ENCODE data around the gene OGDH.
A peak's percentile ranks its signal among the peaks of the same experiment; 100 is the strongest.

OGDH gene

DNA sequence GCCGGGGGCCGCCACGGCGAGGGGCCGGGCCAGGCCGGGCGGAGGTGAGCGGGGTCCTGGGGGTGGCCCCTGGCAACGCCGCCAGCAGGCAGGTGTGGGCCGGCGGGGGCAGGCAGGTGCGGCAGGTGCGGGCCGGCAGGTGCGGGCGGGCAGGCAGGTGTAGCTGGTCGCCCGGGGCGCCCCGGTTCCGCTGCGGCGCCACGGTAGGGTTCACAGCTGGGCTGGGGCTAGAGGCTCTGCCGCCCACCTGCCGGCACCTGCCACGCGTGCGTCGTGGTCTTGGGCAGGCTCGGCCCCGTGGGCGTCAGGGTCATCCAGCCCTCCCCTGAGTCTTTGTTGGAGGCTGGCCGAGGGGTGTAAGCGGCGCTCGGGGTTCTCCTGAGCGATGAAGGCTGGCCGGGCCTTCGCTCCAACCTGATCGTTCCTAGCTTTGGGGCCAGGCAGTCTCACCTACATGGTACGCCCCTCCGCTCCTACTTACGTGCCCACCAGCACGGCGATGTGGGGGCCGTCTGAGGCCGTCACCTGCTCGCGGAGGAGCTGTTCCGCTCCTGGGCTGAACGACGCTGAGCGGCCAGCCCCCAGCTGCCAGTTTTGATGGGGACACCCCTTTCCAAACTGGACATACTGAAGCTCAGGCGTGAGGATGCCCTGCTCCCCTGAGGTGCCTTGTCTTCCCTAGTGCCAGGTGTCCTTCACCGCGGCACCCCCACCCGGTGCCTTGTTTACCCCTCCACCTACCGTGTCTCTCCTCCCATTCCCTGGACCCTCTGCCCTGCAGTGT, 142.7 kb downstream of the OGDH start:
- peak; percentile 57 for DNase-seq (ENCODE audit: extremely low spot score)
- TF ChIP-seq, protein P1, sequence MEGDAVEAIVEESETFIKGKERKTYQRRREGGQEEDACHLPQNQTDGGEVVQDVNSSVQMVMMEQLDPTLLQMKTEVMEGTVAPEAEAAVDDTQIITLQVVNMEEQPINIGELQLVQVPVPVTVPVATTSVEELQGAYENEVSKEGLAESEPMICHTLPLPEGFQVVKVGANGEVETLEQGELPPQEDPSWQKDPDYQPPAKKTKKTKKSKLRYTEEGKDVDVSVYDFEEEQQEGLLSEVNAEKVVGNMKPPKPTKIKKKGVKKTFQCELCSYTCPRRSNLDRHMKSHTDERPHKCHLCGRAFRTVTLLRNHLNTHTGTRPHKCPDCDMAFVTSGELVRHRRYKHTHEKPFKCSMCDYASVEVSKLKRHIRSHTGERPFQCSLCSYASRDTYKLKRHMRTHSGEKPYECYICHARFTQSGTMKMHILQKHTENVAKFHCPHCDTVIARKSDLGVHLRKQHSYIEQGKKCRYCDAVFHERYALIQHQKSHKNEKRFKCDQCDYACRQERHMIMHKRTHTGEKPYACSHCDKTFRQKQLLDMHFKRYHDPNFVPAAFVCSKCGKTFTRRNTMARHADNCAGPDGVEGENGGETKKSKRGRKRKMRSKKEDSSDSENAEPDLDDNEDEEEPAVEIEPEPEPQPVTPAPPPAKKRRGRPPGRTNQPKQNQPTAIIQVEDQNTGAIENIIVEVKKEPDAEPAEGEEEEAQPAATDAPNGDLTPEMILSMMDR (IDR thresholded peaks at IDR 0.05; ENCODE audit: control extremely low read depth, extremely low read depth, low read depth, missing control alignments) = no peak
- CTCF ChIA-PET = interaction anchor here (0.7 to 1.4 kb wide), 7 partner anchors 13 to 911 kb away, joined by 3 to 4 read pairs (median 3); partner anchors contain the start of gene H2AZ2
- POLR2A ChIA-PET = interaction anchor here (0.5 to 1.7 kb wide), 4 partner anchors 19 to 258 kb away, joined by 3 to 4 read pairs (median 4); no protein-coding TSS in a partner anchor

DNA sequence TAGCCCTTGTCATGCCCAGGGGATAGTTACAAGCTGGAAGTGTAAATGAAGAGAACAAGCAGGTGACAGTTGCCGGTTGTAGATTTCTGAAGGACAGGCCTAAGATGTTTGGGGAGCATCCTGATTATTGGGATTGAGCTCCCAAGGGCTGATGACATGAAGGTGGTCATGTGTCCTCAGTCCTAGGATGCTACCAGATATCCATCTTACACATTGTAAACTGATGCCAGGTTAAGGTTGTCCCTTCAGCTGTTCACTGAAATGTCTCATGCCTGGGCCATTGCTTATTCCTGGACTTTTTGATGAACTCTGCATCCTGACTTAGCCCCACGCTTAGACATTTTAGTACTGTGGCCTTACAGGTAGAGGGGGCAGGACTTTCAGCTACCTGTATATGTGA, 143.6 kb downstream of the OGDH start:
- no peak for DNase-seq (ENCODE audit: extremely low spot score)
- ChIA-PET POLR2A (interaction anchor here (0.6 to 1.7 kb wide), 4 partner anchors 18 to 152 kb away, joined by 3 to 4 read pairs (median 3); no protein-coding TSS in a partner anchor), CTCF (interaction anchor here (0.7 to 1.4 kb wide), 8 partner anchors 14 to 912 kb away, joined by 3 to 4 read pairs (median 3); partner anchors contain the start of gene H2AZ2)
- TF ChIP-seq, protein P1 (IDR thresholded peaks at IDR 0.05; ENCODE audit: control extremely low read depth, extremely low read depth, low read depth, missing control alignments) = no peak

DNA sequence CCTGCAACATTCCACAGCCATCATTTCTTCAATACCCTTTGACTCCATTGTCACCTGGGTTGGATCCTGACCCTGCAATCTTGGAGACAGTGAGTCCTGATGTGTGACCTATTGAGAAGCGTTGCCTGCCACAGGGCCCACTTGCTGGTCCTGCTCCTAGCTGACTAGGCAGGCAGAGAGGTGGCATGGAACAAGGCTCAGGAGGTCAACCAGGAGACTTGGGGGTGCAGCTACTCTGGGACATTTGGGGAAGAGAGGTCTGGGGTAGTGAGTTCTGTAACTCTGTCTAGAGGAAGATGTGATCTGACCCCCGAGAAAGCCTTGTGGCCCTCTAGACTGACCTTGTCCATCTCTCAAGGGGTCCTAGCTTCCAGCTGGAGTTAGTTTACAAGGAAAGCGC, 144.0 kb downstream of the OGDH start:
- ChIA-PET CTCF (interaction anchor here (0.7 to 1.5 kb wide), 8 partner anchors 8 to 912 kb away, joined by 3 to 4 read pairs (median 4); no protein-coding TSS in a partner anchor), POLR2A (interaction anchor here (1.0 to 1.7 kb wide), 3 partner anchors 47 to 130 kb away, joined by 3 to 4 read pairs (median 3); partner anchors contain the start of gene PPIA)
- no peak for DNase-seq (ENCODE audit: extremely low spot score)
- TF ChIP-seq, protein P1 (IDR thresholded peaks at IDR 0.05; ENCODE audit: control extremely low read depth, extremely low read depth, low read depth, missing control alignments) = no peak

DNA sequence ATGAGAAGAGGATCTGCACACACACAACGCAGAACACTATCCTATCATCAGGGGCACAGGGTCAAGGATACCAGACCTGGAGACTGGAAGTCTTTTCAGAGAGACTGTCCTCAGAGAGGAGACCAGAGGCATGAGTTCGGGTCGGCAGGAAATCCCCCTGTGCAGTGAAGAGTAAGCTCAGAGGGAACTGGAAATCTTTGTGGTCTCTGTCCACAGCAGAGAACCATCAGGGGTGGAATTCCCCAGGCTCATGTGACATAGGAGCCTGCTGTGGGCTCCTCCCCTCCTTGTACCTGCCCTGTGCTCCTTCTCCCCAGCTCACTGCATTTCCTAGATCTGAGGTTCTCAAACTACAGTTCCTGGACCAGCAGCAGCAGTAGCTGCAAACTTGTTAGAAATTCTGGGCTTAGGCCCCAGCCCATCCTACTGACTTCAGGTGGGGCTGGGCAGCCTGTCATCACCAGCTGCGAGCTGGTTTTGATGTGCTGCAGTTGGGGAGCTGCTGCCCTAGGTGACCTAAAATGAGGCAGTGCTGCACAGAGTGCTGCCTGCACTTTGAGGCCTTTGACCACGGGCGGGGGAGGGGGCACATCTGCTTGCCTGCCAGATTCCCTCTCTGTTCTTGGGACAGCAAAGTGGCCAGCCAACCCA, 144.6 kb downstream of the OGDH start:
- POLR2A ChIA-PET = interaction anchor here (0.9 to 1.7 kb wide), 5 partner anchors 16 to 130 kb away, joined by 3 to 4 read pairs (median 3); partner anchors contain the start of gene PPIA
- DNase-seq (ENCODE audit: extremely low spot score) = peak; percentile 81
- TF ChIP-seq, protein P1 (IDR thresholded peaks at IDR 0.05; ENCODE audit: control extremely low read depth, extremely low read depth, low read depth, missing control alignments) = no peak
- CTCF ChIA-PET = interaction anchor here (1.0 to 1.5 kb wide), 4 partner anchors 9 to 166 kb away, joined by 3 to 4 read pairs (median 4); no protein-coding TSS in a partner anchor

DNA sequence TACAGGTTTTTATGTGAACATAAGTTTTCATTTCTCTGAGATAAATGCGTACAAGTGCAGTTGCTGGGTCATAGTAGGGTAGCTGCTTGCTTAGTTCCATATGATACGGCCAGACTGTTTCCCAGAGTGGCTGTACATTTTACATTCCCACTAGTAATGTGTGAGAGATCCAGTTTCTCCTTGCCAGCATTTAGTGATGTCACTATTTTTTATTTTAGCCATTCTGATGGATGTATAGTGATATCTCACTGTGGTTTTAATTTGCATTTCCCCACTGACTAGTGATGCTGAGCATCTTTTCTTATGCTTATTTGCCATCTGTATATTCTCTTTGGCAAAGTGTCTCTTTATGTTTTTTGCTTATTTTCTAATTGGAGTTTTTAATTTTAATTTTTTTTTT, 146.4 kb downstream of the OGDH start:
- ChIA-PET POLR2A (no interaction called here), CTCF (interaction anchor here (2.1 kb wide), 1 partner anchor 14 kb away, joined by 7 read pairs; no protein-coding TSS in a partner anchor)
- no peak for DNase-seq (ENCODE audit: extremely low spot score)
- TF ChIP-seq, protein P1 (IDR thresholded peaks at IDR 0.05; ENCODE audit: control extremely low read depth, extremely low read depth, low read depth, missing control alignments) = no peak
